ENCODE measurements around the gene LMOD3.

The LMOD3 gene

GRCh38 chr3:69058180-69058946 is 64.0 kb downstream of the LMOD3 start:
- Histone ChIP-seq H2AFZ (ENCODE audit: low read depth, low read length, severe bottlenecking) (peak overlapping the region; percentile 6), H3K79me2 (ENCODE audit: insufficient read depth, low read length) (no peaks in the 10 kb centered on the region), H3F3A (ENCODE audit: insufficient read depth) (peaks cover 21% of the 10 kb centered on the region), H3K36me3 (ENCODE audit: low read length) (peaks cover 63% of the 10 kb centered on the region), H3K4me2 (ENCODE audit: low read depth, low read length, poor library complexity, severe bottlenecking) (peak overlapping the region; percentile 39), H3K27me3 (ENCODE audit: low read length) (no peaks in the 10 kb centered on the region), H4K20me1 (ENCODE audit: low read depth, low read length) (no peaks in the 10 kb centered on the region), H3K9me3 (ENCODE audit: insufficient read depth, low read length) (no peaks in the 10 kb centered on the region), H3K9me2 (replicated peaks; ENCODE audit: insufficient read depth, low read length) (no peaks in the 10 kb centered on the region), H3K27ac (ENCODE audit: low read depth, low read length) (peak overlapping the region; percentile 55), H3K9ac (ENCODE audit: low read length) (peak overlapping the region; percentile 22; the same call in 1 of the 2 replicates), H3K4me3 (ENCODE audit: insufficient read depth, low read length, poor library complexity, severe bottlenecking) (no peak overlapping the region)
- TF ChIP-seq CTCF (IDR thresholded peaks at IDR 0.05; ENCODE audit: insufficient read depth, low read length, poor library complexity, severe bottlenecking) (no peak), EZH2phosphoT487 (conservative IDR thresholded peaks at IDR 0.05; ENCODE audit: low read length) (no peak)
